K562 (cell line): ENCODE measurements around the gene ETV2. TPM values are rescaled to one million over a fixed set of nuclear protein-coding genes. Genes with fewer than 3 reads are reported as not detected.

Source experiments
- ATAC-seq: fragments of 200-7000 bp; cut with Tn5 transposase; 3 replicates; pipeline ENCODE4 v1.9.1; 2020; ENCODE audit warnings: moderate library complexity
- BruUV-seq: library from RNA; stranded (reverse); fragments of 400-500 nt; replicated peaks from 2 replicates; lab custom pipeline; 2021; lab: Mats Ljungman, UMichigan
- CTCF ChIA-PET: fragments of 300-600 bp; formaldehyde crosslinking; extraction: SDS; loops from one replicate; lab custom pipeline; 2021; ENCODE audit warnings: low intra/inter-chr PET ratio; lab: Yijun Ruan, JAX
- POLR2A ChIA-PET: fragments of 300-600, 350-650 bp; sonication (Branson Sonifier 250); formaldehyde crosslinking; extraction: SDS; loops from one replicate; lab custom pipeline; 2021; ENCODE audit warnings: antibody characterized with exemption, inconsistent platforms; lab: Yijun Ruan, JAX
- DNase-seq, 4 experiments: peaks; one replicate each; pipeline versions ENCODE4 v3.0.0 to v3.0.0-alpha.2; 2011 to 2018; ENCODE audit warnings: low spot score in 3 of 4, mixed read lengths in 3 of 4; ENCODE audit errors: extremely low read depth in 1 of 4
- FAIRE-seq: peaks from 2 replicates; lab custom pipeline; 2011; peaks lifted over from hg19 to GRCh38; lab: Jason Lieb, UNC
- H2AFZ ChIP-seq: 2 replicates; pipeline ENCODE4 v1.6.0; 2011; ENCODE audit warnings: low read depth, low read length, control low read depth, inconsistent platforms
- H3K27ac ChIP-seq: fragments of 200-600 bp; 3 replicates; pipeline ENCODE4 v1.8.0; 2011; ENCODE audit warnings: low read depth, mild to moderate bottlenecking, control low read depth, inconsistent platforms, low read length, moderate library complexity, mixed read lengths; ENCODE audit errors: extremely low read depth
- H3K27me3 ChIP-seq, 2 experiments: fragments of 300-600 bp in 1 of 2; 2 replicates in 1 of 2; 3 replicates in 1 of 2; pipeline versions ENCODE4 v1.6.0 to v1.8.0; 2011; ENCODE audit warnings: inconsistent platforms in 2 of 2, low read length in 2 of 2, mild to moderate bottlenecking in 1 of 2, mixed read lengths in 1 of 2, moderate library complexity in 1 of 2; ENCODE audit not compliant: control insufficient read depth in 2 of 2, insufficient read depth in 2 of 2
- H3K36me3 ChIP-seq: fragments of 300-600 bp; 3 replicates; pipeline ENCODE4 v1.8.0; 2011; ENCODE audit warnings: mild to moderate bottlenecking, low read length, inconsistent platforms; ENCODE audit not compliant: control insufficient read depth, insufficient read depth
- H3K4me1 ChIP-seq, 2 experiments: fragments of 200-600 bp in 1 of 2; replicated peaks in 1 of 2; 2 replicates in 1 of 2; 3 replicates in 1 of 2; pipeline versions ENCODE4 v1.5.1 to v1.8.0; 2011; ENCODE audit warnings: inconsistent platforms in 2 of 2, low read length in 2 of 2, mild to moderate bottlenecking in 1 of 2, mixed read lengths in 1 of 2, moderate library complexity in 1 of 2; ENCODE audit not compliant: control insufficient read depth in 2 of 2, insufficient read depth in 2 of 2
- H3K4me2 ChIP-seq: 2 replicates; pipeline ENCODE4 v1.6.1; 2011; ENCODE audit warnings: low read length, control low read depth, inconsistent platforms, mixed read lengths; ENCODE audit not compliant: insufficient read depth
- H3K4me3 ChIP-seq: fragments of 200-600 bp; sonication (generic), shearing (Covaris generic); 2 replicates; pipeline ENCODE4 v1.5.1; 2016; ENCODE audit warnings: control low read depth, inconsistent platforms
- H3K79me2 ChIP-seq: fragments of 200-600 bp; 3 replicates; pipeline ENCODE4 v1.8.0; 2011; ENCODE audit warnings: low read length, inconsistent platforms; ENCODE audit not compliant: control insufficient read depth, insufficient read depth
- H3K9ac ChIP-seq, 2 experiments: 2 replicates each; pipeline versions ENCODE4 v1.6.0 to v1.6.1; 2011; ENCODE audit warnings: low read depth in 2 of 2, low read length in 2 of 2, control low read depth in 1 of 2, inconsistent platforms in 1 of 2, mild to moderate bottlenecking in 1 of 2, mixed read lengths in 1 of 2; ENCODE audit not compliant: insufficient read depth in 1 of 2
- H3K9me1 ChIP-seq: one replicate; pipeline ENCODE4 v1.6.0; 2011; ENCODE audit warnings: inconsistent platforms, mild to moderate bottlenecking, low read length, moderate library complexity; ENCODE audit not compliant: control insufficient read depth, insufficient read depth
- H3K9me3 ChIP-seq: replicated peaks from 2 replicates; pipeline ENCODE4 v1.5.1; 2011; ENCODE audit warnings: low read depth, low read length, inconsistent platforms; ENCODE audit not compliant: control insufficient read depth, insufficient read depth
- H4K20me1 ChIP-seq: replicated peaks from 2 replicates; pipeline ENCODE4 v1.6.1; 2011; ENCODE audit warnings: low read length, inconsistent platforms, mixed read lengths; ENCODE audit not compliant: control insufficient read depth, insufficient read depth
- BCOR ChIP-seq: fragments of 450-650 bp; IDR thresholded peaks from 2 replicates; pipeline ENCODE4 v1.6.1; 2016
- ETV1 ChIP-seq: fragments of 450-650 bp; conservative IDR thresholded peaks from 2 replicates; pipeline ENCODE4 v1.6.1; 2016; ENCODE audit warnings: missing genetic modification characterization, control low read depth, low read depth, missing compliant biosample characterization
- HNRNPL ChIP-seq: fragments of 200-400 bp; formaldehyde crosslinking; IDR thresholded peaks from 2 replicates; pipeline ENCODE4 v1.6.1; 2017; ENCODE audit warnings: low read depth, mild to moderate bottlenecking, low read length
- RBM25 ChIP-seq: fragments of 200-400 bp; formaldehyde crosslinking; IDR thresholded peaks from 2 replicates; pipeline ENCODE4 v1.6.1; 2018; ENCODE audit warnings: low read length, low read depth, moderate library complexity; ENCODE audit not compliant: severe bottlenecking
- SREBF1 ChIP-seq: fragments of 150-350 bp; IDR thresholded peaks from 2 replicates; pipeline ENCODE4 v1.6.1; 2014; ENCODE audit warnings: antibody characterized with exemption, low read depth, low read length, borderline replicate concordance
- ZFP36 ChIP-seq: fragments of 150-350 bp; IDR thresholded peaks from 2 replicates; pipeline ENCODE4 v1.6.1; 2018; ENCODE audit warnings: low read length, low read depth; ENCODE audit not compliant: partially characterized antibody
- WGBS: fragments of 100-300 bp; shearing (Covaris generic); methylation state at CpG from one replicate; pipeline ENCODE4 v1.1.6; 2016; ENCODE audit warnings: low coverage, mixed read lengths; ENCODE audit not compliant: insufficient coverage; ENCODE audit errors: missing lambda C conversion rate; 5-methylcytosine and 5-hydroxymethylcytosine counted together
- in situ Hi-C: fragments of 300-500 bp; cut with MboI; formaldehyde crosslinking; loops from 4 replicates; pipeline ENCODE4 v1.15.0; 2018; ENCODE audit warnings: inconsistent platforms, mixed read lengths
- intact Hi-C: fragments of 100-400 bp; cut with micrococcal nuclease; formaldehyde crosslinking; loops from 2 replicates; pipeline ENCODE4 v1.14.2; 2022
- polyA plus RNA-seq, 8 experiments: library from polyadenylated mRNA; depleted of rRNA in 4 of 8; stranded (reverse) in 5 of 8; unstranded in 3 of 8; fragments of >200 nt; fragmentation: Nextera tagmentation in 2 of 8; fragmentation: Illumina TruSeq in 1 of 8; extraction: Ambion mirVana in 2 of 8; extraction: Trizol in 1 of 8; gene quantifications; 2 replicates each; pipeline versions ENCODE4 v1.2.1 to v1.2.3, GENCODE V29; 2011 to 2014; ENCODE audit warnings: inconsistent platforms in 1 of 8, missing spikeins in 1 of 8
- total RNA-seq, 7 experiments: library from RNA; depleted of rRNA in 6 of 7; stranded (reverse); fragments of >200 nt in 6 of 7; fragmentation: Illumina TruSeq in 2 of 7; extraction: Trizol in 2 of 7; gene quantifications; 2 replicates each; pipeline versions ENCODE4 v1.2.1 to v1.2.3, GENCODE V29; 2011 to 2021; ENCODE audit warnings: low replicate concordance in 1 of 7

Gene ETV2
- total and polyA plus RNA-seq, 9 of the 15 experiments (the other 6 are each of a cell fraction or from before 2014, with no cell fraction given), result 0.11 to 3.7 (median 0.55) TPM

DNA sequence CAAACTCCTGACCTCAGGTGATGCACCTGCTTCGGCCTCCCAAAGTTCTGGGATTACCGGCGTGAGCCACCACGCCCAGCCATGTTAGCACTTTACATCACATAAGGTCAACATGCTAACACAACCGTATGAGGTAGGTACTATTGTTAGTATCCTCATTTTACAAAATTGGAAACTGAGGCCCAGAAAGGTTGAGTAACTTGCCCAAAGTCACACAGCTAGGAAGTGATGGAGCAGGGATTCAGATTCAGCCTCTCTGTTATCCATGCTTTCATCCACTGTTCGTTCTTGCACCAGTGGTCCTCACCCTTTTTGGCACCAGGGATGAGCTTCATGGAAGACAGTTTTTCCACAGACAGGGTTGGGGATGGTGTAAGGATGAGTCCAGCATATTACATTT, 15.2 kb downstream of the ETV2 start:
- Histone ChIP-seq H3K9ac (no peak overlapping the region), H3K79me2 (peaks cover 2% of the 10 kb centered on the region; the same call in 1 of the 3 replicates), H2AFZ (no peak overlapping the region), H3K27me3 (no peaks in the 10 kb centered on the region), H3K4me1 (no peaks in the 10 kb centered on the region), H3K36me3 (peaks cover 55% of the 10 kb centered on the region; the same call in 2 of the 3 replicates), H3K9me3 (no peaks in the 10 kb centered on the region), H3K27ac (no peak overlapping the region), H3K4me2 (no peak overlapping the region), H3K4me3 (no peak overlapping the region), H3K9me1 (no peaks in the 10 kb centered on the region), H4K20me1 (peaks cover 6% of the 10 kb centered on the region)
- intact Hi-C loops, result no loop called here
- POLR2A ChIA-PET, result interaction anchor here (1.2 to 3.7 kb wide), 4 partner anchors 9 to 17 kb away, joined by 3 to 14 read pairs (median 10); partner anchors contain the start of gene COX6B1
- no peak for FAIRE-seq
- TF ChIP-seq RBM25, result peak; percentile 83
- TF ChIP-seq ZFP36, result peak; percentile 60
- no peak for TF ChIP-seq HNRNPL
- 0 out of 2 replicates have a peak, but pooled peaks have one; percentile 26 for TF ChIP-seq ETV1 (tag)
- TF ChIP-seq SREBF1, result no peak
- peak; percentile 82; the same call in 1 of the 2 replicates for TF ChIP-seq BCOR
- CTCF ChIA-PET, result interaction anchor here (0.6 kb wide), 1 partner anchor 17 kb away, joined by 4 read pairs; no protein-coding TSS in a partner anchor
- TSS peak; percentile 4 for BruUV-seq
- no peak for ATAC-seq
- DNase-seq, result no peak
- in situ Hi-C loops, result no loop called here
- 97% methylated on average over 6 of the region's 6 CpGs for WGBS
